ENCODE results near the gene RAI14.

DNA sequence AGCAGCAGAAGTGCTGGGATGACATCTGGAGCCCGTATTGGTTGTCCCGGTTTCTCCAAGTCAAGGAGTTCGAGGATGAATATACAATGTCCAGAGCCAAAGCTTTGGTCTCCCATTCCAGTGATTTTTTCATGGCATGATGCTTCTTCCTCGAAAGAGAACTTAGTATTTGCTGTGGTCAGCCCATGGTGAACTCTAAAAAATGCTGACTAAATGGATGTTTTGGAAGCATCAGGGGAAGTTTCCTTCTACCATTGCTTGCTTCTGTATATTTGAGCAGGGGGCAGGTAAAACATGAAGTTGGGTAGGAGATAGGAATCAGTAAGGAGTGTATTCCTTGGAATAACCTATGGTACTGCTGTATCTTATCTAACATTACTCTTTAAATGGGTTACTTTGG, 191.4 kb downstream of the RAI14 start:
- TF ChIP-seq, protein P1, sequence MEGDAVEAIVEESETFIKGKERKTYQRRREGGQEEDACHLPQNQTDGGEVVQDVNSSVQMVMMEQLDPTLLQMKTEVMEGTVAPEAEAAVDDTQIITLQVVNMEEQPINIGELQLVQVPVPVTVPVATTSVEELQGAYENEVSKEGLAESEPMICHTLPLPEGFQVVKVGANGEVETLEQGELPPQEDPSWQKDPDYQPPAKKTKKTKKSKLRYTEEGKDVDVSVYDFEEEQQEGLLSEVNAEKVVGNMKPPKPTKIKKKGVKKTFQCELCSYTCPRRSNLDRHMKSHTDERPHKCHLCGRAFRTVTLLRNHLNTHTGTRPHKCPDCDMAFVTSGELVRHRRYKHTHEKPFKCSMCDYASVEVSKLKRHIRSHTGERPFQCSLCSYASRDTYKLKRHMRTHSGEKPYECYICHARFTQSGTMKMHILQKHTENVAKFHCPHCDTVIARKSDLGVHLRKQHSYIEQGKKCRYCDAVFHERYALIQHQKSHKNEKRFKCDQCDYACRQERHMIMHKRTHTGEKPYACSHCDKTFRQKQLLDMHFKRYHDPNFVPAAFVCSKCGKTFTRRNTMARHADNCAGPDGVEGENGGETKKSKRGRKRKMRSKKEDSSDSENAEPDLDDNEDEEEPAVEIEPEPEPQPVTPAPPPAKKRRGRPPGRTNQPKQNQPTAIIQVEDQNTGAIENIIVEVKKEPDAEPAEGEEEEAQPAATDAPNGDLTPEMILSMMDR (IDR thresholded peaks at IDR 0.05) = no peak
- no peak for TF ChIP-seq POLR2A (IDR thresholded peaks at IDR 0.05)

All from vagina (tissue), 2 donors.